Measurements from ENCODE around the gene ZNF286A. TPM values are rescaled to one million over a fixed set of nuclear protein-coding genes. Genes with fewer than 3 reads are reported as not detected.

ZNF286A gene
- total and polyA plus RNA-seq, 10 of the 15 experiments (the other 5 are each of a cell fraction or from before 2014, with no cell fraction given), result 8.1 to 31.2 (median 18.2) TPM

- Histone ChIP-seq H3K9me3 (replicated peaks; ENCODE audit: control insufficient read depth, insufficient read depth, low read length) (no peaks in the 10 kb centered on the region), H3K4me3 (no peak overlapping the region), H3K27ac (ENCODE audit: control insufficient read depth, insufficient read depth) (no peak overlapping the region), H3K4me2 (ENCODE audit: control insufficient read depth, insufficient read depth) (no peak overlapping the region), H3K27me3 (replicated peaks in 1 of 2; ENCODE audit: control insufficient read depth in 2 of 2, insufficient read depth in 2 of 2, low read length in 1 of 2) (no peaks in the 10 kb centered on the region), H3K4me1 (ENCODE audit: control insufficient read depth, insufficient read depth, low read length) (peaks cover 7% of the 10 kb centered on the region), H2AFZ (ENCODE audit: control insufficient read depth, low read depth, low read length) (no peak overlapping the region), H3K79me2 (ENCODE audit: control insufficient read depth, insufficient read depth, low read length) (no peaks in the 10 kb centered on the region), H4K20me1 (ENCODE audit: control insufficient read depth, insufficient read depth) (no peaks in the 10 kb centered on the region), H3K36me3 (ENCODE audit: control insufficient read depth in 2 of 2, insufficient read depth in 2 of 2, low read length in 1 of 2) (no peaks in the 10 kb centered on the region), H3K9ac (ENCODE audit: control insufficient read depth, insufficient read depth, low read length) (no peak overlapping the region)
- intact Hi-C loops (cut with micrococcal nuclease; ENCODE audit: unreplicated experiment), result no loop called here
- ATAC-seq (no peak), DNase-seq (ENCODE audit: low read depth, low spot score) (no peak), FAIRE-seq (no peak)
- no TSS peak for BruUV-seq (replicated peaks)
- CTCF ChIA-PET, result no interaction called here
- POLR2A ChIA-PET, result no interaction called here
- RAD21 ChIA-PET (ENCODE audit: unreplicated experiment), result no interaction called here
- in situ Hi-C loops (cut with MboI), result no loop called here
- TF ChIP-seq USF2 (IDR thresholded peaks at IDR 0.05; ENCODE audit: borderline replicate concordance, low read depth, low read length) (no peak), CHD4 (IDR thresholded peaks at IDR 0.05) (no peak), IKZF2 (IDR thresholded peaks at IDR 0.05) (no peak), ZBED1 (IDR thresholded peaks at IDR 0.05; ENCODE audit: borderline replicate concordance) (no peak), TCF3 (IDR thresholded peaks at IDR 0.05; ENCODE audit: borderline replicate concordance, insufficient read depth, low read depth, low read length) (no peak), REST (IDR thresholded peaks at IDR 0.05; ENCODE audit: low read depth, low read length) (no peak), NFXL1 (IDR thresholded peaks at IDR 0.05; ENCODE audit: borderline replicate concordance) (no peak), MYB (IDR thresholded peaks at IDR 0.05; ENCODE audit: borderline replicate concordance, low read depth, low read length) (no peak), ZBTB40 (IDR thresholded peaks at IDR 0.05; ENCODE audit: borderline replicate concordance) (no peak), POLR2AphosphoS2 (IDR thresholded peaks at IDR 0.05; ENCODE audit: low read depth, low read length) (no peak), E2F4 (IDR thresholded peaks at IDR 0.05; ENCODE audit: low read depth, low read length) (no peak), SREBF1 (IDR thresholded peaks at IDR 0.05; ENCODE audit: low read length) (no peak), PKNOX1 (IDR thresholded peaks at IDR 0.05) (no peak), TCF7 (IDR thresholded peaks at IDR 0.05; ENCODE audit: borderline replicate concordance) (no peak)
- SMC1A ChIA-PET (ENCODE audit: uncharacterized antibody, unreplicated experiment), result no interaction called here
Observed at GRCh38 chr17:15657868-15658267, 41.7 kb upstream of the ZNF286A start.

All from GM12878 (cell line).